ENCODE data around the gene ASB7. TPM values are rescaled to one million over a fixed set of nuclear protein-coding genes. Genes with fewer than 3 reads are reported as not detected.

Gene ASB7
- total and polyA plus RNA-seq, 2 experiments from 2014 or later = 8.1 to 13.2 TPM

GRCh38 chr15:100612539-100612938, 10.2 kb downstream of the ASB7 start:
- H3F3A ChIP-seq (ENCODE audit: insufficient read depth) = no peaks in the 10 kb centered on the region
- H3K9ac ChIP-seq = no peak overlapping the region
- no peak overlapping the region for H3K27ac ChIP-seq
- no peaks in the 10 kb centered on the region for H4K20me1 ChIP-seq (ENCODE audit: insufficient read depth)
- no peaks in the 10 kb centered on the region for H3K27me3 ChIP-seq (replicated peaks; ENCODE audit: insufficient read depth)
- TF ChIP-seq EZH2phosphoT487 (IDR thresholded peaks at IDR 0.05; ENCODE audit: insufficient read depth, low read depth) = no peak
- TF ChIP-seq EZH2 (IDR thresholded peaks at IDR 0.05; ENCODE audit: insufficient read depth, poor library complexity, severe bottlenecking) = no peak
- H3K9me3 ChIP-seq (ENCODE audit: low read depth) = no peaks in the 10 kb centered on the region
- no peaks in the 10 kb centered on the region for H3K9me2 ChIP-seq (ENCODE audit: insufficient read depth)
- H3K4me3 ChIP-seq = no peak overlapping the region
- peaks cover 38% of the 10 kb centered on the region for H3K79me2 ChIP-seq (ENCODE audit: insufficient read depth)
- H3K4me2 ChIP-seq (ENCODE audit: unreplicated experiment) = no peak overlapping the region
- no peak overlapping the region for H2AFZ ChIP-seq
- H3K4me1 ChIP-seq (ENCODE audit: insufficient read depth) = no peaks in the 10 kb centered on the region
- DNase-seq = no peak
- in situ Hi-C loops (cut with MboI) = loop anchor here (10.0 kb wide), 1 partner anchor 652 kb away; no protein-coding TSS in a partner anchor
- H3K36me3 ChIP-seq (ENCODE audit: low read depth) = peaks cover 24% of the 10 kb centered on the region
- 100% methylated on average over 2 of the region's 2 CpGs for WGBS, 2 experiments (ENCODE audit: low coverage in 1 of 2, low lambda C conversion rate in 2 of 2, missing lambda C conversion rate in 2 of 2)

- Histone ChIP-seq H3K4me3 (no peak overlapping the region), H3K27me3 (replicated peaks; ENCODE audit: insufficient read depth) (no peaks in the 10 kb centered on the region), H3K4me2 (ENCODE audit: unreplicated experiment) (no peak overlapping the region), H3K9ac (no peak overlapping the region), H3K27ac (no peak overlapping the region), H3K9me2 (ENCODE audit: insufficient read depth) (no peaks in the 10 kb centered on the region), H3K4me1 (ENCODE audit: insufficient read depth) (no peaks in the 10 kb centered on the region), H3K36me3 (ENCODE audit: low read depth) (peaks cover 24% of the 10 kb centered on the region), H3K79me2 (ENCODE audit: insufficient read depth) (peaks cover 36% of the 10 kb centered on the region), H3F3A (ENCODE audit: insufficient read depth) (no peaks in the 10 kb centered on the region), H2AFZ (no peak overlapping the region), H4K20me1 (ENCODE audit: insufficient read depth) (no peaks in the 10 kb centered on the region), H3K9me3 (ENCODE audit: low read depth) (no peaks in the 10 kb centered on the region)
- 100% methylated on average over 1 of the region's 1 CpG for WGBS, 2 experiments (ENCODE audit: low coverage in 1 of 2, low lambda C conversion rate in 2 of 2, missing lambda C conversion rate in 2 of 2)
- no peak for DNase-seq
- TF ChIP-seq EZH2phosphoT487 (IDR thresholded peaks at IDR 0.05; ENCODE audit: insufficient read depth, low read depth) (no peak), EZH2 (IDR thresholded peaks at IDR 0.05; ENCODE audit: insufficient read depth, poor library complexity, severe bottlenecking) (no peak)
- in situ Hi-C loops (cut with MboI) = loop anchor here (10.0 kb wide), 1 partner anchor 652 kb away; no protein-coding TSS in a partner anchor
Measured at GRCh38 chr15:100613208-100613607, 10.8 kb downstream of the ASB7 start.

GRCh38 chr15:100614336-100614735, 11.9 kb downstream of the ASB7 start:
- H3K27me3 ChIP-seq (replicated peaks; ENCODE audit: insufficient read depth) = no peaks in the 10 kb centered on the region
- H3K4me1 ChIP-seq (ENCODE audit: insufficient read depth) = no peaks in the 10 kb centered on the region
- H3K9me3 ChIP-seq (ENCODE audit: low read depth) = no peaks in the 10 kb centered on the region
- H3K36me3 ChIP-seq (ENCODE audit: low read depth) = peaks cover 24% of the 10 kb centered on the region
- no peak overlapping the region for H3K4me3 ChIP-seq
- peaks cover 36% of the 10 kb centered on the region for H3K79me2 ChIP-seq (ENCODE audit: insufficient read depth)
- H3K27ac ChIP-seq = no peak overlapping the region
- H2AFZ ChIP-seq = no peak overlapping the region
- in situ Hi-C loops (cut with MboI) = loop anchor here (10.0 kb wide), 1 partner anchor 650 kb away; no protein-coding TSS in a partner anchor
- H4K20me1 ChIP-seq (ENCODE audit: insufficient read depth) = no peaks in the 10 kb centered on the region
- H3K4me2 ChIP-seq (ENCODE audit: unreplicated experiment) = no peak overlapping the region
- no peak overlapping the region for H3K9ac ChIP-seq
- no peaks in the 10 kb centered on the region for H3F3A ChIP-seq (ENCODE audit: insufficient read depth)
- no peak for TF ChIP-seq EZH2phosphoT487 (IDR thresholded peaks at IDR 0.05; ENCODE audit: insufficient read depth, low read depth)
- TF ChIP-seq EZH2 (IDR thresholded peaks at IDR 0.05; ENCODE audit: insufficient read depth, poor library complexity, severe bottlenecking) = no peak
- H3K9me2 ChIP-seq (ENCODE audit: insufficient read depth) = no peaks in the 10 kb centered on the region
- DNase-seq = no peak
- 75 to 90% methylated on average over 2 of the region's 2 CpGs for WGBS, 2 experiments (ENCODE audit: low coverage in 1 of 2, low lambda C conversion rate in 2 of 2, missing lambda C conversion rate in 2 of 2)

GRCh38 chr15:100614918-100615317, 12.5 kb downstream of the ASB7 start:
- Histone ChIP-seq H3K9me2 (ENCODE audit: insufficient read depth) (no peaks in the 10 kb centered on the region), H3K27me3 (replicated peaks; ENCODE audit: insufficient read depth) (no peaks in the 10 kb centered on the region), H4K20me1 (ENCODE audit: insufficient read depth) (no peaks in the 10 kb centered on the region), H3K4me3 (no peak overlapping the region), H3K36me3 (ENCODE audit: low read depth) (peaks cover 21% of the 10 kb centered on the region), H3F3A (ENCODE audit: insufficient read depth) (no peaks in the 10 kb centered on the region), H3K9ac (no peak overlapping the region), H3K9me3 (ENCODE audit: low read depth) (no peaks in the 10 kb centered on the region), H3K4me1 (ENCODE audit: insufficient read depth) (no peaks in the 10 kb centered on the region), H3K27ac (no peak overlapping the region), H3K4me2 (ENCODE audit: unreplicated experiment) (no peak overlapping the region), H3K79me2 (ENCODE audit: insufficient read depth) (peaks cover 33% of the 10 kb centered on the region), H2AFZ (no peak overlapping the region)
- in situ Hi-C loops (cut with MboI) = loop anchor here (10.0 kb wide), 1 partner anchor 650 kb away; no protein-coding TSS in a partner anchor
- no peak for TF ChIP-seq EZH2phosphoT487 (IDR thresholded peaks at IDR 0.05; ENCODE audit: insufficient read depth, low read depth)
- no peak for TF ChIP-seq EZH2 (IDR thresholded peaks at IDR 0.05; ENCODE audit: insufficient read depth, poor library complexity, severe bottlenecking)
- WGBS, 2 experiments (ENCODE audit: low coverage in 1 of 2, low lambda C conversion rate in 2 of 2, missing lambda C conversion rate in 2 of 2) = 96 to 97% methylated on average over 4 of the region's 4 CpGs
- no peak for DNase-seq
